ENCODE measurements around the gene ASTN1. TPM values are rescaled to one million over a fixed set of nuclear protein-coding genes. Genes with fewer than 3 reads are reported as not detected.

Gene ASTN1
- total RNA-seq, 1 experiment from 2014 or later, result 0.42 TPM

- TF ChIP-seq REST (IDR thresholded peaks at IDR 0.05; ENCODE audit: low read depth) (no peak), JUND (IDR thresholded peaks at IDR 0.05) (no peak)
Measured at GRCh38 chr1:176847052-176847451, 317.5 kb downstream of the ASTN1 start (continued).

GRCh38 chr1:176843352-176844297 lies 320.9 kb downstream of the ASTN1 start:
- ChIA-PET CTCF (no interaction called here), RAD21 (ENCODE audit: low non-redundant PET in 1 of 2, low total read pairs in 2 of 2, uncharacterized antibody in 2 of 2, unreplicated experiment in 2 of 2) (no interaction called here), POLR2A (no interaction called here)
- no peak overlapping the region for H2AFZ ChIP-seq (ENCODE audit: low read depth, low read length, poor library complexity, severe bottlenecking)
- TF ChIP-seq POLR2A (IDR thresholded peaks at IDR 0.05; ENCODE audit: borderline replicate concordance, extremely low read depth, insufficient read depth, insufficient read length), result no peak
- TF ChIP-seq CTCF (IDR thresholded peaks at IDR 0.05 in 2 of 3, conservative IDR thresholded peaks at IDR 0.05 in 1 of 3; ENCODE audit: borderline replicate concordance in 1 of 3, insufficient read depth in 1 of 3, low read depth in 2 of 3, low read length in 2 of 3), result peak in 2 of 3 experiments; percentile 8 to 47; a peak in 3 of 6 replicates
- TF ChIP-seq SIN3A (IDR thresholded peaks at IDR 0.05; ENCODE audit: low read depth), result no peak
- TF ChIP-seq CEBPB (IDR thresholded peaks at IDR 0.05; ENCODE audit: low read depth), result no peak
- TF ChIP-seq RAD21 (IDR thresholded peaks at IDR 0.05; ENCODE audit: low read depth), result peak; percentile 61
- no peak for TF ChIP-seq REST (IDR thresholded peaks at IDR 0.05; ENCODE audit: low read depth)
- no peak for TF ChIP-seq SRF (IDR thresholded peaks at IDR 0.05; ENCODE audit: low read depth)
- H3K4me2 ChIP-seq (ENCODE audit: low read length), result no peak overlapping the region
- no peaks in the 10 kb centered on the region for H3K4me1 ChIP-seq (ENCODE audit: control insufficient read depth in 1 of 2, insufficient read depth in 2 of 2, low read length in 2 of 2)
- no peaks in the 10 kb centered on the region for H3K9me3 ChIP-seq (ENCODE audit: control insufficient read depth in 1 of 2, insufficient read depth in 1 of 2, low read depth in 1 of 2, low read length in 2 of 2)
- peaks cover 9% of the 10 kb centered on the region for H3K27me3 ChIP-seq (ENCODE audit: insufficient read depth, low read length)
- DNase-seq (ENCODE audit: low read depth, low spot score) (peak; percentile 7), ATAC-seq (no peak)
- H3K79me2 ChIP-seq (ENCODE audit: insufficient read depth, low read length), result no peaks in the 10 kb centered on the region
- H3K36me3 ChIP-seq (ENCODE audit: control insufficient read depth in 1 of 2, insufficient read depth in 2 of 2, low read length in 2 of 2), result no peaks in the 10 kb centered on the region
- H3K9ac ChIP-seq (ENCODE audit: low read length), result no peak overlapping the region
- H4K20me1 ChIP-seq (ENCODE audit: insufficient read depth), result no peaks in the 10 kb centered on the region
- no peaks in the 10 kb centered on the region for H3K9me2 ChIP-seq (ENCODE audit: insufficient read depth)
- intact Hi-C loops (cut with micrococcal nuclease), result loop anchor here (1.0 to 10.0 kb wide), 4 partner anchors 284 to 1696 kb away; no protein-coding TSS in a partner anchor
- H3K27ac ChIP-seq (ENCODE audit: low read depth, low read length), result no peak overlapping the region
- no peak overlapping the region for H3K4me3 ChIP-seq (replicated peaks in 1 of 2; ENCODE audit: low read depth in 1 of 2, low read length in 2 of 2)
- no TSS peak for BruUV-seq (replicated peaks)

All from HCT116 (cell line).